SK-N-MC (cell line): ENCODE results near the gene LFNG.

Source experiments
- EZH2 ChIP-seq: fragments of 200-600 bp; sonication (generic); IDR thresholded peaks from one replicate; pipeline ENCODE4 v1.6.1; 2017; ENCODE audit warnings: antibody characterized with exemption
- POLR2AphosphoS5 ChIP-seq: IDR thresholded peaks from 2 replicates; pipeline ENCODE4 v1.6.1; 2012; ENCODE audit warnings: mild to moderate bottlenecking, low read depth, low read length, borderline replicate concordance

DNA sequence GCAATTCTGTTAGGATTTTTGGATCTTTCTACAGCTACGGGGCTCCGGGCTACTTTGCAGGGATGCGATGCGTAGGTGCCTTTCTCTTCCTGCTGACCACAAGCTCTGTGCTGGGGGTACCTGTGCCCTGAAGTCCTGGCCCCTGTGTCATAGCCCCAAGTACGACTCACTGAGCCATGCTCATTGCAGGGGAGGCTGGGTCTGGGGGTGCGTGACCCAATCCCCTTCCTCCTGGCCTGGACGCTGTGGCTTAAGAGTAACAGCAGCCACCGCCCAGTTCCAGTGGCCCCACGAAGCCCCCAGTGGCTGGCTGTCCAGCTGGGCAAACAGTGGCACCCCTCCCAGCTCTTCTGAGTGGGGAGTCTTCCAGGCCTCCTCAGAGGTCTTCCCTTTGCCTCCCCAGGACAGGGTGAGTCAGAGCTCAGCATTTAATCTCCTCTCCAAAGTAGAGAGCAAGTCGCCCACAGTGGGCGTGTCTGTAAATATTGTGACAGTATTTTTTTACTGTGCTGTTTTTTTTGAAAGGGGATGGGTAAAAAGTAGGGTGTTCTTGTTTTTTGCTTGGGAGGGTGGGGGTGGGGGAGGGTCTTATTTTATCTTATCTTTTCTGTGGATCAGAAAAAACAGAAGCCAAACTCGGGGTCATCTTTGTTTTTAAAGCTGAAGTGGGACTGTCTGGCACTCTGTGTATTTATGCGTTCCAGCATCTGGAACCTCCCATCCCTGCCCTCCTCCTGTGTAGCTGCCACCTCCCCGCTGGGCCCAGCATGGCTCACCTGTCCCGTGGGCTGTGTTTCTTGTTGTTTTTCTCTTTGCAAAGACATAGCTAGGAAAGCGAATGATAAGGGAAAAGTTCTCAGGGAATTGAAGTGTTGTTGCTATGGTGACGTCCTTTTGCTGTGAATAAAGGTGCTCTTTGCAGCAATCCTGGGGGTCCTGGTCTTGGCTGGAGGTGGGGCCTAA is 8.2 kb downstream of the LFNG start:
- TF ChIP-seq POLR2AphosphoS5 (no peak), EZH2 (no peak)
